Measurements from ENCODE around the gene TMPO.
"Not testable (repeated sequence)": the region's sequence is repeated elsewhere in the genome, so short reads cannot be mapped to it uniquely, and the experiment has no call there.

The TMPO gene

GRCh38 chr12:98490501-98491453, 24.6 kb upstream of the TMPO start:
- no peak overlapping the region for H3K4me3 ChIP-seq (replicated peaks; ENCODE audit: low read depth, low read length)
- peak; percentile 83 for DNase-seq (ENCODE audit: extremely low read depth, low read depth)
- TF ChIP-seq, protein P1, sequence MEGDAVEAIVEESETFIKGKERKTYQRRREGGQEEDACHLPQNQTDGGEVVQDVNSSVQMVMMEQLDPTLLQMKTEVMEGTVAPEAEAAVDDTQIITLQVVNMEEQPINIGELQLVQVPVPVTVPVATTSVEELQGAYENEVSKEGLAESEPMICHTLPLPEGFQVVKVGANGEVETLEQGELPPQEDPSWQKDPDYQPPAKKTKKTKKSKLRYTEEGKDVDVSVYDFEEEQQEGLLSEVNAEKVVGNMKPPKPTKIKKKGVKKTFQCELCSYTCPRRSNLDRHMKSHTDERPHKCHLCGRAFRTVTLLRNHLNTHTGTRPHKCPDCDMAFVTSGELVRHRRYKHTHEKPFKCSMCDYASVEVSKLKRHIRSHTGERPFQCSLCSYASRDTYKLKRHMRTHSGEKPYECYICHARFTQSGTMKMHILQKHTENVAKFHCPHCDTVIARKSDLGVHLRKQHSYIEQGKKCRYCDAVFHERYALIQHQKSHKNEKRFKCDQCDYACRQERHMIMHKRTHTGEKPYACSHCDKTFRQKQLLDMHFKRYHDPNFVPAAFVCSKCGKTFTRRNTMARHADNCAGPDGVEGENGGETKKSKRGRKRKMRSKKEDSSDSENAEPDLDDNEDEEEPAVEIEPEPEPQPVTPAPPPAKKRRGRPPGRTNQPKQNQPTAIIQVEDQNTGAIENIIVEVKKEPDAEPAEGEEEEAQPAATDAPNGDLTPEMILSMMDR (IDR thresholded peaks at IDR 0.05; ENCODE audit: low read depth, low read length, missing control alignments): peak; percentile 90

DNA sequence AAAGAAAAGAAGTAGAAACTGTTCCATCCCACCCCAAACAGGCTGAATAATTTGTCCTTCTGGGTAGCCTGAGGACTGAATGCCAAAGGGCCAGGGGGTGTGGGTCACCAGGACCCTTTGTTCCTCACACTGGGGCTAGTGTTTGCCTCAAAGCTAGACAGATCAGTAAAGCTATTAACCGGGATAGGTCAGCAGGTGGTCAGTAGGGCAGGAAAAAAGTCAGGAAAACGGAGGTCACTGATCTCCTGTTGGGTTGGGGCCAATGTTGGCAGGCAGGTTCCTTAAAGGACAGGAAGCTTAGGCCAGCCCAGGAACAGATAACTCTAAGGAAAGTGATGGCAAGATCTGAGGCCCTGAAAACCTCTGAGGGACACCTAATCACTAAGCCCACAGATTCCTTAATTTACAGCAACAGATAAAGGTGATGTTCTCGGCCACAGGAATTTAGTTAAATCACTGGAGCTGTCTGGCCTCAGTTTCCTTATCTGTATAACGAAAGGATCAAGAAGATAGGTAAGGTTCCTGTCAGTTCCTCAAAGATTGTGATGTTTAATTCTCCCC, 22.7 kb upstream of the TMPO start:
- no peak overlapping the region for H3K4me3 ChIP-seq (replicated peaks; ENCODE audit: low read depth, low read length)
- TF ChIP-seq, protein P1 (IDR thresholded peaks at IDR 0.05; ENCODE audit: low read depth, low read length, missing control alignments): no peak
- DNase-seq (ENCODE audit: extremely low read depth, low read depth): no peak

DNA sequence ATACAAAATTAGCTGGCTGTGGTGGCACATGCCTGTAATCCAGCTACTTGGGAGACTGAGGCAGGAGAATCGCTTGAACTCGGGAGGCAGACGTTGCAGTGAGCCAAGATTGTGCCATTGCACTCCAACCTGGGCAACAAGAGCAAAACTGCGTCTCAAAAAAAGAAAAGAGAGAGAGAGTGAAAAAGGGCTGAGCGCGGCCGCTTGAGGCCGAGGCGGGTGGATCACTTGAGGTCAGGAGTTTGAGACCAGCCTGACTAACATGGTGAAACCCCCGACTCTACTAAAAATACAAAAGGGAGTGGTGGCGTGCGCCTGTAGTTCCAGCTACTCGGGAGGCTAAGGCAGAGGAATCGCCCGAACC, 14.1 kb upstream of the TMPO start:
- not testable (repeated sequence) for H3K4me3 ChIP-seq (replicated peaks; ENCODE audit: low read depth, low read length); DNase-seq (ENCODE audit: extremely low read depth, low read depth)

DNA sequence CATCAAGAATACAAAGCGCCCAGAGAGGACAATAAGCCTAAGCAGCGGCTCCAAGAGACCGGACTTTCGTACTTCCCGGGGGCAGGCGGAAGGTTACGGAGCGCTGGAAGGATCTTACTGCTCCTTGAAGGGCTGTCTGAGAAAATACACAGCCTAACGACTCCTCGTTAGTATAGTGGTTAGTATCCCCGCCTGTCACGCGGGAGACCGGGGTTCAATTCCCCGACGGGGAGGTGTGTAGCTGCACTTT, 12.1 kb upstream of the TMPO start:
- DNase-seq (ENCODE audit: extremely low read depth, low read depth): peak; percentile 83
- TF ChIP-seq, protein P1 (IDR thresholded peaks at IDR 0.05; ENCODE audit: low read depth, low read length, missing control alignments): no peak
- H3K4me3 ChIP-seq (replicated peaks; ENCODE audit: low read depth, low read length): peak overlapping the region; percentile 51

DNA sequence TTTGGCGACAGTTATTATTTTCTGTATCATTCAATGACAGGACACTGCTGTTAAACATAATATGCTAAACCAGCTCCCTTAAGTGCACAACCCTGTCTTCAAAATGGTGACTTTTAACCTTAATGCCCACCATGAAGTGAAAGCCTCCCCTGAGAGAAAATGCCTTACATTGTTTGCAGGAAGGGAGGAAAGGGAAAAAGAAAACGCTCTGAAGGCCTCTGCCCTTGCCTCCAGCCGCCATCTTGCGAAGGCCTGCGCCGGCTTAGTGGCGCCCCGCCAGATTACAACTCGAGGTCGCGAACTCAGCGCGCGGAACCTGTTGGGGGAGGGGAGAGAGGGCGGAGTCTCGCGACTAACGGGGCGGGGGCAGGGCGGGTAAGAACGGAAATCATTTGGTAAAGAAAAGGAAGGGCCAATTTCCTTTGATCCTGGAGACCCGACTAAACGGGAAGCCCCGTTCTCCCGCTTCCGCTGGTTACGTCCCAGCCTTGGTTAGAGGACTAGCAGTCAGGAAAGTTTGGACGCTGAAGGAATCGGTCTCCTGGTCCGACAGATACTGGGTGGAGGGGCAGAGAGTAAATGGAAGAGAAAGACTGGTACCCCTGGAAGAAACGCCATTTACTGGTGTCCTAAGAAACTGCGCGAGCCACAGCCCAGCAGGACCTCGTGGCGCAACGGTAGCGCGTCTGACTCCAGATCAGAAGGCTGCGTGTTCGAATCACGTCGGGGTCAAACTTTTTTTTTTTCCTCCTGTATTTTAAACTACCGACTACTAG, 11.6 kb upstream of the TMPO start:
- peak overlapping the region; percentile 51 for H3K4me3 ChIP-seq (replicated peaks; ENCODE audit: low read depth, low read length)
- TF ChIP-seq, protein P1 (IDR thresholded peaks at IDR 0.05; ENCODE audit: low read depth, low read length, missing control alignments): no peak
- DNase-seq (ENCODE audit: extremely low read depth, low read depth): peak; percentile 67

DNA sequence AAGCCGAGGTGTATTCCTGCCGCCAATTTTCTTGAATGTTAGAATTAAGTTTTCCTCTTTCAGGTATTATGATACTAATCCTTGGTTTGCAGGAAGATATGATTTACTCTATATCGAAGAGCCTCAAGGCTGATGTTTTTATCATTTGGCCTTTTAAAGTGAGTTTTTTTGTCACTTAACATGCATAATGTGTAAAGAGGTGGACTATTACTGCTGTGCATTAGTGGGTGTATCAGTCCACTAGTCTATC, 11.1 kb upstream of the TMPO start:
- DNase-seq (ENCODE audit: extremely low read depth, low read depth): no peak
- TF ChIP-seq, protein P1 (IDR thresholded peaks at IDR 0.05; ENCODE audit: low read depth, low read length, missing control alignments): no peak
- peak overlapping the region; percentile 51 for H3K4me3 ChIP-seq (replicated peaks; ENCODE audit: low read depth, low read length)

GRCh38 chr12:98509063-98509462, 6.3 kb upstream of the TMPO start:
- no peak for DNase-seq (ENCODE audit: extremely low read depth, low read depth)
- TF ChIP-seq, protein P1 (IDR thresholded peaks at IDR 0.05; ENCODE audit: low read depth, low read length, missing control alignments): no peak

DNA sequence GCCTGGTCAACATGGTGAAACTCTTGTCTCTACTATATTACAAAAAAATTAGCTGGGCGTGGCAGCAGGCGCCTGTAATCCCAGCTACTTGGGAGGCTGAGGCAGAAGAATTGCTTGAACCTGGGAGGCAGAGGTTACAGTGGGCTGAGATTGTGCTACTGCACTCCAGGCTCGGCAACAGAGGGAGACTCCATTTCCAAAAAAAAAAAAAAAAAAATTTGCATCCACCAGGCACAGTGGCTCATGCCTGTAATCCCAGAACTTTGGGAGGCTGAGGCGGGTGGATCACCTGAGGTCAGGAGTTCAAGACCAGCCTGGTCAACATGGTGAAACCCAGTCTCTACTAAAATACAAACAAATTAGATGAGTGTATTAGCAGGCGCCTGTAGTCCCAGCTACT, 3.6 kb upstream of the TMPO start:
- DNase-seq (ENCODE audit: extremely low read depth, low read depth); H3K4me3 ChIP-seq (replicated peaks; ENCODE audit: low read depth, low read length): not testable (repeated sequence)

More at GRCh38 chr12:98509063-98509462, 6.3 kb upstream of the TMPO start:
- no peak overlapping the region for H3K4me3 ChIP-seq (replicated peaks; ENCODE audit: low read depth, low read length)
